ENCODE results near the gene FGFR1OP2.
A peak's percentile ranks its signal among the peaks of the same experiment; 100 is the strongest.

The FGFR1OP2 gene

GRCh38 chr12:26997003-26997402 is 58.7 kb downstream of the FGFR1OP2 start:
- DNase-seq (ENCODE audit: extremely low spot score, insufficient read length, low read depth) (no peak), FAIRE-seq (no peak)

GRCh38 chr12:27000961-27001360 is 62.7 kb downstream of the FGFR1OP2 start:
- DNase-seq (ENCODE audit: extremely low spot score, insufficient read length, low read depth) (no peak), FAIRE-seq (no peak)

GRCh38 chr12:27001663-27002062 is 63.4 kb downstream of the FGFR1OP2 start:
- DNase-seq (ENCODE audit: extremely low spot score, insufficient read length, low read depth) (no peak), FAIRE-seq (no peak)

- FAIRE-seq (no peak), DNase-seq (ENCODE audit: extremely low spot score, insufficient read length, low read depth) (no peak)
Observed at GRCh38 chr12:27002141-27002540, 63.9 kb downstream of the FGFR1OP2 start.

- FAIRE-seq (no peak), DNase-seq (ENCODE audit: extremely low spot score, insufficient read length, low read depth) (no peak)
Observed at GRCh38 chr12:27003421-27004381, 65.4 kb downstream of the FGFR1OP2 start.

- DNase-seq (ENCODE audit: extremely low spot score, insufficient read length, low read depth), result no peak
- FAIRE-seq, result no peak
Observed at GRCh38 chr12:27005495-27005894, 67.2 kb downstream of the FGFR1OP2 start.

GRCh38 chr12:27006797-27007467 is 68.7 kb downstream of the FGFR1OP2 start:
- no peak for FAIRE-seq
- no peak for DNase-seq (ENCODE audit: extremely low spot score, insufficient read length, low read depth)

- DNase-seq (ENCODE audit: extremely low spot score, insufficient read length, low read depth) (no peak), FAIRE-seq (no peak)
Observed at GRCh38 chr12:27008081-27008480, 69.8 kb downstream of the FGFR1OP2 start.

GRCh38 chr12:27009881-27010301 is 71.6 kb downstream of the FGFR1OP2 start:
- DNase-seq (ENCODE audit: extremely low spot score, insufficient read length, low read depth) (no peak), FAIRE-seq (peak; percentile 62)

GRCh38 chr12:27012239-27012981 is 74.1 kb downstream of the FGFR1OP2 start:
- DNase-seq (ENCODE audit: extremely low spot score, insufficient read length, low read depth) (no peak), FAIRE-seq (no peak)

GRCh38 chr12:27012982-27013255 is 74.6 kb downstream of the FGFR1OP2 start:
- FAIRE-seq (no peak), DNase-seq (ENCODE audit: extremely low spot score, insufficient read length, low read depth) (no peak)

- FAIRE-seq (no peak), DNase-seq (ENCODE audit: extremely low spot score, insufficient read length, low read depth) (no peak)
Observed at GRCh38 chr12:27013611-27014084, 75.4 kb downstream of the FGFR1OP2 start.

- peak; percentile 91 for FAIRE-seq
- peak; percentile 90 for DNase-seq (ENCODE audit: extremely low spot score, insufficient read length, low read depth)
Observed at GRCh38 chr12:27014085-27014858, 76.0 kb downstream of the FGFR1OP2 start, which contains the start of gene TM7SF3. TSS of gene TM7SF3 (minus strand) at chr12:27014384. CDS start at chr12:27014168, 216 bp downstream.

GRCh38 chr12:27014859-27015729 is 76.8 kb downstream of the FGFR1OP2 start:
- DNase-seq (ENCODE audit: extremely low spot score, insufficient read length, low read depth), result no peak
- no peak for FAIRE-seq

GRCh38 chr12:27015730-27016076 is 77.4 kb downstream of the FGFR1OP2 start:
- peak; percentile 41 for FAIRE-seq
- no peak for DNase-seq (ENCODE audit: extremely low spot score, insufficient read length, low read depth)
